Kidney tubule cell (primary cell): Measurements from ENCODE around the gene PRR27.

Experiments used
- DNase-seq: peaks from one replicate; pipeline ENCODE4 v3.0.0-alpha.2; 2018; ENCODE audit warnings: low spot score

PRR27 gene

DNA sequence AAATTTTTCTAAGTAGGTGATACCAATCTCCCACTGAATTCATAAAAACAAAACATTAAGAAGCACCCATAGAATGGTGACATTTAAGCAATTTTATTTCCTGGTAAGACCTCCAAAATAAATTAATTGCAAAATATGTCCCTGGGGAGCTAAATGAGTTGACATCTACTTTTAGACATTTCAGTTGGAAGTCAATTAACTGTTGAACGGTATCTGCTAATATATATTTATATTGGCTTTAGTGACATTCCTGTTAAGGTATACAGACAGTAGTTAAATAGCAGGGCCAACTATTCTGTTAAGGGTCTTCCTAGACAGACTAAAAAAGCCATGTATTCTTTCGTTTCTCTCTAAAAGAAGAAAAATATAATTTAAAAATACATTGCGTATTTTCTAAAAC, at the start of gene PRR27:
Gene PRR27 (plus strand): TSS at position 301 of the 400 bp plus-strand sequence. CDS start 139 bp downstream, outside the sequence.
- no peak for DNase-seq

DNA sequence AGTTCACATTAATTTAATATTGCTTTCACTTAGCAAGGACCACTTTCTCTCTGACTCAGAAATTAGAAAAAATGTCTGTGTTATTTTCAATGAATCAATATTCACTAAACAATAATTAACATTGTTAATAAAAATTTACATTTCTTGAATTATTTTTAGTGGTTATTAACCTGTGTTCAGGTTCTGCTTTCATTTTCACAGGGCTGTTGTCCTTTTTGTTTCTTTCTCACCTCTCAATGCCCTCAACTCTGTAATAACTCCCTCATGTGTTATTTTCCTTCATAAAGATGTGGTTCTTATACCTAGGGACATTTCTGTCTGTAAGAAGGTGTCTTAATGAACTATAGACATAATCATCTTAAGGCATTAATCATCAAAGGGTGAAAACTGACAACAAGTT, 43.1 kb upstream of the PRR27 start:
- no peak for DNase-seq

DNA sequence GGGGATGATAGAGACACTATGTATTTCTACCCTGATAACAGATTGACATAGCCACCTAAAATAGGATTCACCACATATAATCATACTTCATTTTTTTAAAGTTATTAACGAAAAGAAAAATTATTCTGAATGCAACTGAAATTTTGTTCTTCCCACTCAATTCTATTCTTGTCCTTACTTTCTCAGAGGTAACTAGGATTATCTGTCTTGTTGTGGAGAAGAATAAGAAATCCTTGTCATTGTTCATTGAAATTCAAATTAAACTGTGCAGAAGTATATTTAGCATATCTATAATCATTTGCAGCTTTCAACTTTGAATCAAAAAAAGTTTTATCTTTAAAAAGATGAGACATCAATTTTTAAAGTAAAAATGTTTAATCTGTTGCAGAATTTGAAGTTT, 40.4 kb upstream of the PRR27 start:
- DNase-seq: no peak

DNA sequence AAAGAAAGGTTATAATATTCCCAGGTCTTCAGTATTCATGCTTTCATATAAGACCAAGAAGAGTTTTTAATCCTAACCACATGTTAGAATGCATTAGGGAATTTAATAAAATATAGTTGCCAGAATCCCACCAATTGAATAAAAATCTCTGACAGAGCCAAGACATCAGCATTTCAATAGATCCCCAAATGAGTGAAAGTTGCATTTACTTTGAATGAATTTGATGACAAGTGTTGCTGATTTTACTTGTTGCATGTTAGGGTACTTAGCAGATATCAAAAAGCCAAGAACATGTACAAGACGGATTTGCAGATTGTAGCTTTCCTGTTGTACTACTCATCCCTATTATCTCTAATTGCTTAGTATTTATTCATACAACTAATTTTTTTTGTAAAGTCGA, 39.9 kb upstream of the PRR27 start:
- no peak for DNase-seq

DNA sequence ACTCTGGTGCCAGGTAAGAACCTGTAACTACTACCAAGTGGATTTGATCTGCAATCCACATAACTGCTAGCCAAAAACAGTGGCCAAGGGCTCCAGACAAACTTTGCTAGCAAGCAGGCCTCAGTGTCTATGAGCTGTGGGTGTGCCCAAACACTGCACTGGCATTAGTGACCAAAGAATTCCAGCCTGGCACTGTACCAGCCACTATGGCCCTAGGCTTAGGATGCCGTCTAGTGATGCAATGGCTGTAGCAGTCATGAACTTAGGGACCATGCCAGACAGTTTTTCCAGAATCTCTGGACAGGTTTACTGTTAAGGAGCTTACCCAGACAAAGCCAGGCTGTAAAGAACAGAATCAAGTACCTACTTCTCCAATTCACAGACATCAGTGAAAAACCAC, 33.7 kb upstream of the PRR27 start:
- no peak for DNase-seq

DNA sequence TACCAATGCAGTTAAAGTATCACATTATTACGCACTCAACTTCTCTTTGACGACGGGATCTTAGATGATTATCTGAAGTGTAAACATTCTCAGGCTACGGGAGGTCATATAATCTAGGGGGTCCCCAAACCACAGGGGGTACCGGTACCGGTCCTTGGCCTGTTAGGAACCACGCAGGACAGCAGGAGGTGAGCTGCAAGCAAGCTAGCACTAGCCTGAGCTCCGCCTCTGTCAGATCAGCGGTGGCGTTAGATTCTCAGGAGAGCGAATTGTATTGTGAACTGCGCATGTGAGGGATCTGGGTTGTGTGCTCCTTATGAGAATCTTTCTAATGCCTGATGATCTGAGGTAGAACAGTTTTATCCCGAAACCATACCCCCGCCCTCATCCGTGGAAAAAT, 20.6 kb upstream of the PRR27 start:
- DNase-seq: no peak

DNA sequence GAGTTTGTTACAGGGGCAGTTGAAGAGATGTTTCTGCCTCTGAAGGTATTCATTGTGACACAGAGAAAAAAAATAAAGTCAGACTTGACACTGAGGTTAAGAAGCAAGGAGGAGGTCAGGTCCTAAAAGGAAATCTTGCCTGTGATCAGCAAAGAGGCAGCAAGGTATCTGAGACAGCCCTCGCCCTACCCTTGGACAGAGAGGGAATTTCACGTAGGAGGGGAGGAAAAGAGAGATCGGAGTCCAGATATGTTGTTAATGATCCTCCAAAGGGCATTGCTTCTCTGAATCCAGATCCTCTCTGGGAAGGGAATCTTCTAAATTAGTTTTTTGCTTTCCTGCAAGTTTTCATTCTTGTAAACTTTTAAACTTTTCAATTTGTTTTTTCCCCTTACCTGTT, 15.3 kb upstream of the PRR27 start:
- DNase-seq: no peak

DNA sequence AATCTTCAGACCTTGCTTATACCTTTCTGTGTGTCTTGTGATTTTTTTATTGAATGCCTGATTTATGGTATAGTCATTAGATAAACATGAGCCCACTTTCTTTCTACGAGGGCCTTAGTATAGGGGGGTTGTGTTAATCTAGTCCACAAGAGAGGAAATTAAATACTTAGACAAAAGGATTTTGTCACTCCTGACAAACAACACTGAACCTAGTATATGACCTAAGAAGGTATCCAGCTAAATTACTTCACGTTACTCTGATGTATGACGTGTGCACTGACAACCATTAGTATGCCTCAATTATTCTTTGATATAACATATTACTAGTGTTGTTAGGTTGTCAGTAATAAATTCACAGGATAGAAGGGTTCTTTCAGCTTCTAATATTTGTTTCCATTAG, 2.8 kb upstream of the PRR27 start:
- no peak for DNase-seq

DNA sequence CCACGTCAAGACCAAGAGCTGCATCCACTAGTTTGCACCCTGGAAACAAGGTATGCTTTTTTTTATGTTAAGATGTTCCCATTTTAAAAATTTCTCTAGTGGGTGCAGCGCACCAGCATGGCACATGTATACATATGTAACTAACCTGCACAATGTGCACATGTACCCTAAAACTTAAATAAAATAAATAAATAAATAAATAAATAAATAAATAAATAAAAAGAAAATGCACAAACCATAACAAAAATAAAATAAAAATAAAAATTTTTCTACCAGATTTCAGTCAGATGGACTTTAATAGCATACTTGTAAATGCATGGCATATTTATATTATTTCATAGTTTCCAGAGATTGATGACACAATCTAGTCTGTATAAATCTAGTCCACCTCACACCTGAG, 1.9 kb upstream of the PRR27 start:
- no peak for DNase-seq

DNA sequence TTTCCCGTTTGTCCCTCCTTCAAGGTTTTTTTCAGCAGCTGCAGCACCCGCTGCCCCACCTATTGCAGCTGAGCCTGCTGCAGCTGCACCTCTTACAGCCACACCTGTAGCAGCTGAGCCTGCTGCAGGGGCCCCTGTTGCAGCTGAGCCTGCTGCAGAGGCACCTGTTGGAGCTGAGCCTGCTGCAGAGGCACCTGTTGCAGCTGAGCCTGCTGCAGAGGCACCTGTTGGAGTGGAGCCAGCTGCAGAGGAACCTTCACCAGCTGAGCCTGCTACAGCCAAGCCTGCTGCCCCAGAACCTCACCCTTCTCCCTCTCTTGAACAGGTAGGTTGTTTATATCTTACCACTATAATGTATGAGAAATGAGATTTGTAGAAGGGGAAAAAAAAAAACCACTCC, 4.5 kb downstream of the PRR27 start:
- DNase-seq: no peak

DNA sequence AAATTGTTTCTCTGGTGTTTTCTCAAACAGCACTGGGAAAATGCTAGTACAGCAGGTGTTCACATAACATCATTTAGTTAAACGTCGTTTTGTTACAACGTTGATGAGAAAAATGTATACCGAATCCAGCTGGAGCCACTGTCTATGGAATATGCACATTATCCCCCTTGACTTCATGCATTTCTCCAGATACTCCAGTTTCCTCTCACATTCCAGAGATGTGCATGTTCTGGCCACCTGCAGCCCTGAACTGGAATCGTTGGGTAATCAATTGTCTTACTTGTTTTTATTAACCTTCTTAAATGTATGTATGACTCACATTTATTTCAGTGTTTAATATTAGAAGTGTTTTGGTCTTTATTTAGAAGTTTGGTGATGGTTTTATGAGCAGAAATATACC, 23.1 kb downstream of the PRR27 start:
- DNase-seq: no peak

DNA sequence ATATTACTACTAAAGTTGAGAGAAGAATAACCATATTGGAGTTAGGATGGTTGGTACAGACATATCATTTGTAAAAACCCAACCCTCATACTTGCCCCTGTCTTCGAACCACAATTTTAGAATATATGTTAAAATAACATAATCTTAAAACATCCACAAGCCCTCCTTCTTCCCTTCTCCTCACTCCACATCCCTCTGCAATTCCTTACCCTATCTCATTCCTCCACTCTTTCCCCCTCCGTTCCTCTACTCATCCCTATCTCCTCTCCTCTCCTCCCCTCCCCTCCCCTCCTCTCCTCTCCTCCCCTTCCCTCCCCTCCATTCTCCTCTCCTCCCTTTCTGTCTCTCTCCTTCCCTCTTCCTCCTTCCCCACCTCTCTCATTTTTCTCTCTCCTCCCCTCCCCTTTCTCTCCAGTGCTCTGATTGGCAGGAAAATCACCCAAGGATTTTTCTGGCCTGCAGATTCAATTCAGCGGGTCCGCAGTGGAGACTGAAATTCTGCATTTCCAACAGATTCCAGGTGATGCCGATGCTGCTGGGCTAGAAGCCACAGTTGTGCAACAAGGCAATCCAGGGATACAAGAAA, 24.1 kb downstream of the PRR27 start:
- no peak for DNase-seq

DNA sequence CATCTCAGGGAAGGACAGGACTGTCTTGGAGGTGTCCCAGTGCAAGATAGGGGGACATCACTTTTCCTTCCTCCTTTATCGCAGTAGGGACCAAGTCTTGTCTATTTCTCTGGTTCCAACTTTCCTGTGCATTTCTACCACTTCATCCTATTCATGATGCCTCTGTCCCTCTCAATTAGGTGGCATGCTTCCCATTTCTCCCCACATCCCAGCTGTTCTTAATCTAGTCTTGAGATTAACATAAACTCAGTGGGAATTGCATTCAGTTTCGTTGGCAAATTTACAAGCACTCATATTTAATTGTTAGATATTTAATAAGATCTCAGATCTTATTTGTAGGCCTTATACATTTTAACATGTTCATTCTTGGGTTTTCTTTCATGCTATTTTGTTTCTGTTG, 25.8 kb downstream of the PRR27 start:
- DNase-seq: no peak

DNA sequence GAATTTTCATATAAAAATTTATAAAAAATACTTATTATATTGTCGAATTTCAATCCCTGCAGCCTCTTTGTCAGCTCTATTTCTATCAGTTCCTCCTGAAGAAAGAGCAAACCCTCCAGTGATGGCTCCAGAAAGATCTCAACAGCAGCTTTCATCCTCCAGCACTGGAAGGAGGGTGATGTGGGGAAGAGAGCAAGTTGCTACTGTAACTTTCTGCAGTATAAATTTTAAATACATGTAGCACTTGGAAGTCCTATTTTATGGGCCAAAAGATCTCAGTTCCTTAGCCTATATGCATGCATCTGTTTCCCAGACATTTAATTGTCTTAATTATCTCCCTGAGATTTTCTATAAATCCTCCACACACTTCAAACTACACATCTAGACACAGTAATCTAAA, 27.8 kb downstream of the PRR27 start:
- no peak for DNase-seq

DNA sequence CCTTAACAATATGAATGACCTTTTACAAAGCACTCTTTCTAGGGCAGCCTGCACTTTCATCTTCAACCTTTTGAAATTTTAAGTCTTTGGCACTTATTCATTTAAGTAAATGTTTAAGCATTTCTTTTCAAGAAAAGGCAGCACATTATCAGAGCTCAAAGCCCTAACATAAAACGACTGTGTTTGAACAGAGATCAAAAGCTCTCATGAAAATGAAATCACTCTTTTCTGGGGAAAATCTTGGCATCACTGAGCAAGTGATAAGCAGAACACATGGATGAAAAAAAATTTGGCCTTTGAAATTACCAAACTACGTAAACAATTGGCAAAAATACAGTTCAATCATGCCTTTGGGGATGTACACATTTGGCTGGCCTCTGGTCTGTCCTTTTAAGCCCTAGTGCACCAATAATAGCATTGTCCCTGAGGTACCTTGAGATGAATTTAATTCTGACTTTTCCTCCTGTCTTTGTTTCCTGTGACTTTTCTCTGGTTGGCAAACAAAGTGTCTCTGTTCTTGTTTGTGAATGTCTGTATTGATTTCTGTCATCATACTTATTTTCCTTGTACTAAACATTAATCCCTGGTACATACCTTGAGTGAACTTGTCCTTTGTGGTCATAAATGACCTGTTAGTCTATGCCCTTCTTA, 28.6 kb downstream of the PRR27 start:
- no peak for DNase-seq

DNA sequence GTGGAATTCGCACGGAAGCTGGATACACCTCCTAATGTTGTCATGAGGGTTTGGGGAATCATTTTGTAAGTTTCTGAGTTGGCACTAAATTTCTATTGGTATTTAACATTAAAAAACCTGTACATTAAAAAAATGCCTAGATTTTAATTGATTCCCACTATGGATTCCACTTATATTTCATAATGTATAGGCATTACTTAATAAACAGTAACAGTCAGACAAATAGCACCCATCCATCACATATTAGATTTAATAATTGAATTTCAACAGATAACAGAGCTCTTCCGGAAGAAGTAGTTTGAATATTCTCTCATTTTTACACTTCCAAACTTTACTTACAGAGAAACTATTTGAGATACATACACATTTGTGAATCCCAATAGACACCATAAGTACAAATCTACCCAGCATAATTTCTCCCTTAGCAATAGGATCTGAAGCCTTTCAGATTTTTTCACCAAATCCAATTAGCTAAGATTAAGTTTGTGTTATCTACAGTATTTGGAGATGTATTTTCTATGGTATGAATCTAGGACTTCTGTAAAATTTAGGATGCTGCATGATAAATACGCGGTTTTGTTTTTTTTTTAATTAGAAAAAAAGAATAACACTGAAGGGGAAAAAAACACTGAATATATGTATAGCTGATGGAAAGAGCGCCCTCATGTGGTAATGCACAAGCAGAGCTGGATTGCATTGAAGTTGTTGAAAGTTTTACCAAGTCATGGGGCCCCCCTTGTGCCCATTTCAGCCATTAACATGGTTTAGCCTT, 29.3 kb downstream of the PRR27 start:
- peak; percentile 55 for DNase-seq

DNA sequence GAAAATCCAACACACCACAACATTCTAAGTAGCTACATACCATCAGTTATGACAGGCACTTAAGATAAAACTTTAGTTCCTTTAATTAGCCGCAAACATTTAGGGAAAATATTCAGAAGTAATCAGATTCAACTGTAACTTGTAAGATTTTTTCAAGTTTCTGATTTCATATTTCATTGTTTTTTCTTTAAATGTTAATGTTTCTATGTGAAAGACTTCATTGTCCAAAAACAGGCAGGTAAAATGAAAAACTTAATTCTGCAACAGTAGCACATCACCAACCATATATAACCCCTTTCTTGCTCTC, 29.9 kb downstream of the PRR27 start:
- no peak for DNase-seq

DNA sequence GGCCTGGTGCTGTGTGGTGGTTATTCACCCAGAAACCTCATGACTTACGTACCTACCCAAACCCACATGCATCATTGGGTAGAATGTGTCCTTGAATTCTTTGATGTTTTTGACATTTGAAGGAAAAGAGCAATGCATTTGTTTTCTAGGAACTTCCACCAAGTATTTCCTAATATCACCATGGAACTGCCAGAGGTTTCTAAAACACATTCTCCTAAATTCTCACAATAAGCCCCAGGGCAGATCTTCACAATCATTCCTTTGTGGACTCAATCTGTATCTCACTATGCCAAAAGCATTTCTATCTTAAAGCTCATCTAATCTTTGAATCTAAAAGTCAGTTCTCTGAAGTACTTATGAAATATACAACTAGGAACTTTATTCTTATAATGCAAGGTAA, 33.2 kb downstream of the PRR27 start:
- DNase-seq: no peak

DNA sequence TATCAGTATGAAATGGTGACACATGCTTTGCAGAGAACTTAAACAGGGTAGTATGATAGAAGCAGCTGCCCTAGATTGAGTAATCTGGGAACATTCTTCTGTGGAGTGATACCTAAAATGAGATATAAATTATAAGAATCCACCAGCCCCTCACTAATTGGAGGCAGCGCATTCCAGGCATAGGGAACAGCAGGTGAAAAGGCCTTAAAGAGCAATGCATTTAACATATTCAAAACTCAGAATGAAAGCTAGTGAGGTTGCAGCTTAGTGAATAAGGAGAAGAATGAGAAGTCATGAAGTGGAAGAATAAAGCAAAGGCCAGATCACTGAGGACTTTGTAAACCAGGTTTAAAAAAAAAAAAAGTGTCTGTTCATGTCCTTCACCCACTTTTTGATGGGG, 36.5 kb downstream of the PRR27 start:
- no peak for DNase-seq

DNA sequence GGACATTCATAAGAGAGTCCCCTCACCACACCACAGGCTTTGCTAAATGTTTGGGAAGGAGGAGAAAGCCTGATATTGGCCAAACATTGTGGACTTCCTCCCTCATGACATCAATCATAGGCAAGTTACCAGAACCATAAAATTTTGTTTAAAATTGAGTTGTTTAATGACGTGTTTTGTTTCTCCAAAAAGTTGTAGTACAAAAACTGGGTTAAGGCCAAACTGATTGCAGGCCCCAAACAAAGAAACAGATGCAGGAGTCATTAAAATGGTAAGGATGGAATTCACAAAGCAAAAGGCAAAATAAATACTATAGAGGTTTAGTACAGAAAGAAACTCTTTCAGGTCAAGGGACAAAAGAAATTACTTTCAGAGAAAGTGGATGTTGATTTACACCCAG, 37.6 kb downstream of the PRR27 start:
- DNase-seq: no peak

DNA sequence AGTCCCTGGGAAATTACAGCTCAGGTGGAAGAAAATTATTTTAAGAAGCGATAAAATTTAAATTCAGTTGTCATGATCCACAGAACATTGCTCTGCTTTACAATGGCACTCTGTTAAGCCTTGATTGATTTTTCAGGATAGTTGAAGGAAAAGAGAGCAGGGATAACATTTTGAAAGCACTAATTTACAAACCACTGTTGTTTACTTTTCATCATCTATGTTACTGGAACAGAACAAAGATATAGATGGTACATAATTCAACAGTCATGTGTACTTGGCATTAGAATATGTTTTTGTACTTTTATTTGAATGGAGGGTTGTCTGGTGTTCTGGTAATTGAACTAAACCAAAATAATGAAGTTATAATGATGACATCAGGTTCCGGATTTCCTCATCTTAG, 38.9 kb downstream of the PRR27 start:
- no peak for DNase-seq

DNA sequence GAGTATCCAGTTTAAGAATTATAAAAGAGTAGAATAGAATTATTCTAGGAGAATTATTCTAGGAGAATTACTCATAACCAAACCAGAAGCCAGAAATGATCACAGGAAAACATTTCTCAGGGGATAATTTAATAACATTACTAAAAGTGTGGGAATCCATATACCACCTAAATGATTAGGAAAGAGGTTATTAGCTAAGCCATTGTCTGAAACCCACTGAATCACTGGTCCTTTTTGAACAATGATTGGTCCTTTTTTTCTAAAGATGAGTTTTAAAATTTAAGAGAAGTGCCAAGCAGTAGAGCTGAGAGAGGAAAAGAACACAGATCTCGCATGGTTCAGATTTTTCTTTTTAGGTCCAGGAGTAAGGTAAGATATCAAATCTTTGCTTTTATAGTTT, 41.4 kb downstream of the PRR27 start, which contains the start of gene ODAM:
Gene ODAM (plus strand): TSS at position 301 of the 400 bp plus-strand sequence. CDS start 819 bp downstream, outside the sequence.
- no peak for DNase-seq

DNA sequence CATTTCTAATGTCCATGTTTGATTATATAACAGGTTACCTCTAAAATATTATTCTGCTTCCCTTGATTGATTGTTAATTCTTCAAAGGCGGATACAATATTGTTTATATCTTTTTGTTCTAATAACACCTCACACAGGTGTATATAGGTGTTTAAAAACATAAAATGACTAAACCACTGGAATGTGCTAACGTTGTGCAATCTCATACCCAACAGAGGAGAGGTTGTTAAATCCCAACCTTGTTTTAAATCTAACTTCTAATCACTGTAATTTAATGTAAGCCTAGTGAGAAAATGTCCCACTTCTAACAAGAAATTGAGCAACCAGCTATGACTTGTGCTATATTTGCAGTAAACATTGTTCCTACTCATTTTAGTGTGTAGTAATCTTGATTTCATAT, 42.8 kb downstream of the PRR27 start:
- DNase-seq: no peak

DNA sequence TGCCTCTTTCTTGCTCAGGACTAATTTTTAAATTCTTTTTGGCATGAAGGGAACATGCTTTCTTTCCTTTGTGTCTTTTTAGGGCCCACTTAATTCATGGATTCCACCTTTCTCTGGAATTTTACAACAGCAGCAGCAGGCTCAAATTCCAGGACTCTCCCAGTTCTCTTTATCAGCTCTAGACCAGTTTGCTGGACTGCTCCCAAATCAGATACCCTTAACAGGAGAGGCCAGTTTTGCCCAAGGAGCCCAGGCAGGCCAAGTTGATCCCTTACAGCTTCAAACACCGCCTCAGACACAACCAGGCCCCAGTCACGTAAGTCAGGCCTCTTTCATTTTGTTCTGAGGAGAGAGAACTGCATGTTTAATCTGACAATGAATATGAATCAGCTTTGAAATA, 43.8 kb downstream of the PRR27 start:
- no peak for DNase-seq
